Small intestine (tissue), 7 donors: Measurements from ENCODE around the gene WDR82. TPM values are rescaled to one million over a fixed set of nuclear protein-coding genes. Genes with fewer than 3 reads are reported as not detected.

Source experiments
- DNase-seq, 2 donors: peaks; one replicate each; pipeline versions ENCODE4 v3.0.0 to v3.0.0-alpha.2; 2013
- FAIRE-seq: peaks from 2 replicates; lab custom pipeline; 2012; peaks lifted over from hg19 to GRCh38; lab: Jason Lieb, UNC
- H3K27ac ChIP-seq, 3 donors: one replicate each; pipeline ENCODE4 v1.5.1; 2013; ENCODE audit warnings: low read length in 2 of 3, mild to moderate bottlenecking in 2 of 3, control low read depth in 1 of 3, inconsistent platforms in 1 of 3, low read depth in 1 of 3, moderate library complexity in 1 of 3
- H3K27me3 ChIP-seq, 3 donors: one replicate each; pipeline ENCODE4 v1.6.1; 2013; ENCODE audit warnings: low read length in 3 of 3, inconsistent platforms in 1 of 3; ENCODE audit not compliant: control insufficient read depth in 3 of 3, insufficient read depth in 3 of 3
- H3K36me3 ChIP-seq, 3 donors: one replicate each; pipeline ENCODE4 v1.6.1; 2013; ENCODE audit warnings: low read length in 3 of 3, inconsistent platforms in 1 of 3, low read depth in 1 of 3, mild to moderate bottlenecking in 1 of 3, moderate library complexity in 1 of 3; ENCODE audit not compliant: control insufficient read depth in 3 of 3, insufficient read depth in 2 of 3
- H3K4me1 ChIP-seq, 3 donors: one replicate each; pipeline ENCODE4 v1.6.1; 2013; ENCODE audit warnings: low read length in 2 of 3, inconsistent platforms in 1 of 3, low read depth in 1 of 3, mild to moderate bottlenecking in 1 of 3, moderate library complexity in 1 of 3; ENCODE audit not compliant: control insufficient read depth in 3 of 3, insufficient read depth in 2 of 3
- H3K4me3 ChIP-seq, 3 donors: one replicate each; pipeline ENCODE4 v1.5.1; 2013; ENCODE audit warnings: low read length in 3 of 3, control low read depth in 1 of 3, inconsistent platforms in 1 of 3, low read depth in 1 of 3, mild to moderate bottlenecking in 1 of 3, moderate library complexity in 1 of 3
- H3K9me3 ChIP-seq, 2 donors: one replicate each; pipeline ENCODE4 v1.6.1; 2013; ENCODE audit warnings: low read depth in 1 of 2, low read length in 1 of 2; ENCODE audit not compliant: control insufficient read depth in 2 of 2, insufficient read depth in 1 of 2
- WGBS, 3 donors: extraction: QIAGEN DNeasy Blood & Tissue Kit; methylation state at CpG; one replicate each; pipeline ENCODE4 v1.1.7; 2013; 5-methylcytosine and 5-hydroxymethylcytosine counted together
- polyA plus RNA-seq, 4 donors: library from polyadenylated mRNA; stranded (reverse) in 3 of 4; unstranded in 1 of 4; fragments of 200-250 nt in 3 of 4; fragments of 120-200 nt in 1 of 4; gene quantifications; one replicate each; pipeline versions ENCODE4 v1.2.1 to v1.2.3, GENCODE V29; 2013
- donor health status: healthy with polysubstance abuse.
- donor health status: control.
- donor health status: control.
- donor health status: Bipolar disorder and iron deficiency.
- donor health status: healthy.

The WDR82 gene
- polyA plus RNA-seq, 4 donors: 25.9 to 64.3 (median 36.1) TPM

GRCh38 chr3:52265387-52265786 lies 13.1 kb downstream of the WDR82 start:
- WGBS, 3 donors: 95 to 96% (median 96%) methylated on average over 6 of the region's 6 CpGs
- H3K27ac ChIP-seq: no peak overlapping the region
- no peak for FAIRE-seq

DNA sequence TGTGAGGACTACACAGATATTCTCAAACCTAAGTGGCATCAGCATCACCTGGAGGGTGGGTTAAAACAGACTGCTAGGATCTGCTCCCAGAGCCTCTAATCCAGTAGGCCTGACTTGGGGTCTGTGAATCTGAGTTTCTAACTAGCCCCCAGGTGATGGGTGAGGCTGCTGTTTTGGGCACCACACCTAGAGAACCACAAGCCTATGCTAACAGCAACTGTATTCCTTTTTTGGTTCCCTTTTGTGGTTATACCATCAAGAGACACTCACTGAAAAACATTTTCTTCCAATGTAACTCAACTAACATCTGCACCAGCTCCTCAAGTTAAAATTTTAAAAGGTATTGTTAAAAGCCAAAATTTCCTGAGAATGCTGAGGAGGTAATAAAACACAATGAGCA lies 16.0 kb downstream of the WDR82 start:
- Histone ChIP-seq H3K4me1 (peaks cover 0 to 16% (median 0%) of the 10 kb centered on the region in 3 donors), H3K9me3 (no peaks in the 10 kb centered on the region), H3K27ac (no peak overlapping the region), H3K27me3 (no peaks in the 10 kb centered on the region), H3K4me3 (no peak overlapping the region), H3K36me3 (peaks cover 35 to 47% (median 47%) of the 10 kb centered on the region in 3 donors)
- DNase-seq: no peak
- no peak for FAIRE-seq

More at GRCh38 chr3:52265387-52265786, 13.1 kb downstream of the WDR82 start:
- Histone ChIP-seq H3K4me1 (no peaks in the 10 kb centered on the region), H3K36me3 (peaks cover 17 to 50% (median 28%) of the 10 kb centered on the region in 3 donors), H3K27me3 (no peaks in the 10 kb centered on the region), H3K9me3 (no peaks in the 10 kb centered on the region), H3K4me3 (no peak overlapping the region)
- no peak for DNase-seq

- Histone ChIP-seq H3K4me1 (peaks cover 0 to 16% (median 0%) of the 10 kb centered on the region in 3 donors), H3K27me3 (no peaks in the 10 kb centered on the region), H3K4me3 (no peak overlapping the region), H3K36me3 (peaks cover 44 to 58% (median 52%) of the 10 kb centered on the region in 3 donors), H3K27ac (no peak overlapping the region), H3K9me3 (no peaks in the 10 kb centered on the region)
- DNase-seq: no peak
- 89 to 93% (median 92%) methylated on average over 4 of the region's 4 CpGs for WGBS, 3 donors
- FAIRE-seq: no peak
These were observed 19.0 kb downstream of the WDR82 start for GRCh38 chr3:52259448-52259847.

DNA sequence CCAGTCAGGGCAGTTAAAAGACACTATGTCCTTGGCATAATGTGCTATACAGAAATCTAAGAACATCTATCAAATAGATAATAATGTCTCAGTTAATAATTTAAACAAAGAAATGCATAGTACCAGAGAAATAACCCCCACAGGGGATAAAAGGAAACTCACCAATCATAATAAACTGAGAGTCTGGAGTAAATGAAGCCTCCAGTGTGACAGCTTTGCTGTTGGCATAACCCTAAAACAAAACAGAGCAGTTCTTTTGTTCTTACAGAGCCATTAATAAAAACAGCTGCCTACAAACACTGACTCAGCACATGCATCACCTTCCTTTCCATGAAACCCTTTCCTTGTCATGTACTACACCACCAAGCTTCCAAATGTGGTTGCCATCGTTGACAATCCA lies 19.4 kb downstream of the WDR82 start:
- Histone ChIP-seq H3K9me3 (no peaks in the 10 kb centered on the region), H3K27me3 (no peaks in the 10 kb centered on the region), H3K4me1 (peaks cover 0 to 16% (median 0%) of the 10 kb centered on the region in 3 donors), H3K4me3 (no peak overlapping the region), H3K27ac (no peak overlapping the region), H3K36me3 (peaks cover 43 to 61% (median 49%) of the 10 kb centered on the region in 3 donors)
- WGBS, 3 donors: 68 to 86% (median 68%) methylated on average over 1 of the region's 1 CpG
- no peak for FAIRE-seq
- DNase-seq: no peak

DNA sequence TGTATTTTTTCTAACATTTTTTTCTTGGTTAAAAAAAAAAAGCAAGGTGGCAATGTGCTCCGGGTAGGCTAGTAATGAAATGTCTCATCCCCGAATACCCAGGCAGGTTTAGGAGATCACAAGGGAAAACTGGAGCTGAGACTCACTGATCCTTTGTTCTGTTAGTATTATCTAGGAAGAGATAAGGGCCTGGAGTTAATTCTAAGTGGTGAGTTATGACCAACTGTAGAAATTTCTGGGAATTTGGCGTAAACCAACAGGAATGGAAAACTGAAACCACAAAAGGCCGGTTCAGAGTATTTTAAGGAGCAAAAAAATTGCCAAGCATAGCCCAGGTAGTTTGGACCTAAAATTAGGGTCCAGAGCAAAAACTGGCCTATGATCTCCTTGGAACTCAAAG lies 20.5 kb downstream of the WDR82 start:
- Histone ChIP-seq H3K36me3 (peaks cover 40 to 65% (median 52%) of the 10 kb centered on the region in 3 donors), H3K27me3 (no peaks in the 10 kb centered on the region), H3K9me3 (no peaks in the 10 kb centered on the region), H3K27ac (no peak overlapping the region), H3K4me1 (peaks cover 0 to 16% (median 0%) of the 10 kb centered on the region in 3 donors), H3K4me3 (no peak overlapping the region)
- FAIRE-seq (no peak), DNase-seq (no peak)
- 70 to 75% (median 73%) methylated on average over 4 of the region's 4 CpGs for WGBS, 3 donors

GRCh38 chr3:52256622-52257021 lies 21.8 kb downstream of the WDR82 start:
- peaks cover 34 to 69% (median 47%) of the 10 kb centered on the region in 3 donors for H3K36me3 ChIP-seq
- 76 to 80% (median 80%) methylated on average over 4 of the region's 4 CpGs for WGBS, 3 donors

GRCh38 chr3:52256159-52256558 lies 22.3 kb downstream of the WDR82 start:
- 73 to 86% (median 75%) methylated on average over 3 of the region's 3 CpGs for WGBS, 3 donors
- no peaks in the 10 kb centered on the region for H3K27me3 ChIP-seq
- FAIRE-seq: no peak
- no peak for DNase-seq
- H3K4me1 ChIP-seq: peaks cover 0 to 16% (median 0%) of the 10 kb centered on the region in 3 donors
- no peak overlapping the region for H3K4me3 ChIP-seq
- no peak overlapping the region for H3K27ac ChIP-seq
- no peaks in the 10 kb centered on the region for H3K9me3 ChIP-seq
- peaks cover 34 to 74% (median 48%) of the 10 kb centered on the region in 3 donors for H3K36me3 ChIP-seq

More at GRCh38 chr3:52256622-52257021, 21.8 kb downstream of the WDR82 start:
- Histone ChIP-seq H3K27me3 (no peaks in the 10 kb centered on the region), H3K9me3 (no peaks in the 10 kb centered on the region), H3K4me3 (no peak overlapping the region), H3K4me1 (peaks cover 0 to 16% (median 0%) of the 10 kb centered on the region in 3 donors), H3K27ac (no peak overlapping the region)
- no peak for DNase-seq
- no peak for FAIRE-seq

DNA sequence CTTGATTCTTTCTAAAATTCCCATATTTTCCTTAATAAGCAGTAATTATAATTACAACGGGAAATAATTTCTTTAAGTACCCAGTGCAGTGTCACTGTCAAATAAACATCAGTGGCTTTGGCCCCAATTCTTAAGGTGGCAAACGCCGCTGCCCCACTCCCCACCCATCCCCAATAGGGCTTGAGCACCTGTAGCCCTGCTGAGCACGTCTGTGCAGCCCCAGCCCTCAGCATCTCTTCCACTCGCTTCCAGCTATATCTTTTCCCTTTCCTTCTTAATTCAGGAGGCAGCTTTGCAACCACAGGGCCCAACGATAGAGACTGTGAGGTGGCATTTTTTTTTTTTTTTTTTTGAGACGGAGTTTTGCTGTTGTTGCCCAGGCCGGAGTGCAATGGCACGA lies 23.8 kb downstream of the WDR82 start:
- Histone ChIP-seq H3K27me3 (no peaks in the 10 kb centered on the region), H3K4me1 (peaks cover 0 to 16% (median 0%) of the 10 kb centered on the region in 3 donors), H3K9me3 (no peaks in the 10 kb centered on the region), H3K27ac (no peak overlapping the region), H3K36me3 (peaks cover 31 to 76% (median 43%) of the 10 kb centered on the region in 3 donors), H3K4me3 (no peak overlapping the region)
- no peak for DNase-seq
- no peak for FAIRE-seq
- 77 to 81% (median 78%) methylated on average over 9 of the region's 9 CpGs for WGBS, 3 donors
